Thyroid gland (tissue), 4 donors: Measurements from ENCODE around the gene TGM5.

Source experiments
- POLR2A ChIP-seq, 2 donors: fragments of 450-650 bp; IDR thresholded peaks; one replicate each; pipeline ENCODE4 v1.6.1; 2017; ENCODE audit warnings: antibody characterized with exemption in 2 of 2, mild to moderate bottlenecking in 2 of 2, moderate library complexity in 1 of 2
- TF ChIP-seq, protein P1 (sequence below), 6 experiments: fragments of 200-600 bp in 3 of 6; fragments of 450-650 bp in 3 of 6; sonication (generic) in 3 of 6; IDR thresholded peaks; one replicate each; pipeline ENCODE4 v1.5.1; 2016 to 2019; ENCODE audit warnings: antibody characterized with exemption in 6 of 6, mild to moderate bottlenecking in 2 of 6, inconsistent platforms in 1 of 6, moderate library complexity in 1 of 6

DNA sequence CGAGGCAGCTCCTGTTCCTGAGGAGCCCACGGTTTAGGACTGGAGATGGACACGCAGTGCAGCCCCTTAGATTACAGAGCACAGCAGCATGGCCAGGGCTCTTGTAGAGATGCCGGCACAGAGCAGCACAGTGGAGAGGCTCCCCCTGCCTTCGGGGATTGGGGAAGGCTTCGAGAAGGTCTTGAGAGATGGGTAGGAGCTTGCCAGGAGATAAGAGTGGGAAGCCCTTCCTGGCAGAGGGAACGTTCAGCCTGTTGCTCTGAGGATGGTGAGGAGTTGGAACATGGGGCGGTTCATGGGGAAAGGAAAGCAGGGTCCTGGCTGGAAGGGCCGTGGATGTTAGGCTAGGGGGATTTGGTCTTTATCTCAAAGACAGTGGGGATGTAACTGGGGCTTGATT, 55.9 kb downstream of the TGM5 start:
- TF ChIP-seq, protein P1, sequence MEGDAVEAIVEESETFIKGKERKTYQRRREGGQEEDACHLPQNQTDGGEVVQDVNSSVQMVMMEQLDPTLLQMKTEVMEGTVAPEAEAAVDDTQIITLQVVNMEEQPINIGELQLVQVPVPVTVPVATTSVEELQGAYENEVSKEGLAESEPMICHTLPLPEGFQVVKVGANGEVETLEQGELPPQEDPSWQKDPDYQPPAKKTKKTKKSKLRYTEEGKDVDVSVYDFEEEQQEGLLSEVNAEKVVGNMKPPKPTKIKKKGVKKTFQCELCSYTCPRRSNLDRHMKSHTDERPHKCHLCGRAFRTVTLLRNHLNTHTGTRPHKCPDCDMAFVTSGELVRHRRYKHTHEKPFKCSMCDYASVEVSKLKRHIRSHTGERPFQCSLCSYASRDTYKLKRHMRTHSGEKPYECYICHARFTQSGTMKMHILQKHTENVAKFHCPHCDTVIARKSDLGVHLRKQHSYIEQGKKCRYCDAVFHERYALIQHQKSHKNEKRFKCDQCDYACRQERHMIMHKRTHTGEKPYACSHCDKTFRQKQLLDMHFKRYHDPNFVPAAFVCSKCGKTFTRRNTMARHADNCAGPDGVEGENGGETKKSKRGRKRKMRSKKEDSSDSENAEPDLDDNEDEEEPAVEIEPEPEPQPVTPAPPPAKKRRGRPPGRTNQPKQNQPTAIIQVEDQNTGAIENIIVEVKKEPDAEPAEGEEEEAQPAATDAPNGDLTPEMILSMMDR (IDR thresholded peaks at IDR 0.05), result no peak
- no peak for TF ChIP-seq POLR2A (IDR thresholded peaks at IDR 0.05)
